WERI-Rb-1 (cell line): ENCODE results near the gene ABCG8.

Experiments
- DNase-seq: peaks from one replicate; pipeline ENCODE4 v3.0.0-alpha.2; 2020
- H3K27ac ChIP-seq: fragments of 250-450 bp; sonication (Bioruptor Pico); 2 replicates; pipeline ENCODE4 v1.5.1; 2020; ENCODE audit warnings: mild to moderate bottlenecking, moderate library complexity
- H3K27me3 ChIP-seq: fragments of 250-450 bp; sonication (Bioruptor Pico); 2 replicates; pipeline ENCODE4 v1.5.1; 2021; ENCODE audit warnings: mild to moderate bottlenecking, low read depth, moderate library complexity; ENCODE audit not compliant: insufficient read depth, severe bottlenecking
- H3K36me3 ChIP-seq: fragments of 250-450 bp; sonication (Bioruptor Pico); 2 replicates; pipeline ENCODE4 v1.5.1; 2020; ENCODE audit warnings: mild to moderate bottlenecking, moderate library complexity
- H3K4me3 ChIP-seq: 2 replicates; pipeline ENCODE4 v1.5.1; 2011; ENCODE audit warnings: low read depth, mild to moderate bottlenecking, control low read depth, low read length
- H3K9me3 ChIP-seq: fragments of 250-450 bp; sonication (Bioruptor Pico); 2 replicates; pipeline ENCODE4 v1.5.1; 2021; ENCODE audit warnings: mild to moderate bottlenecking, moderate library complexity; ENCODE audit not compliant: severe bottlenecking
- TF ChIP-seq, protein P1 (sequence below): IDR thresholded peaks from 2 replicates; pipeline ENCODE4 v1.5.1; 2011; ENCODE audit warnings: low read depth, mild to moderate bottlenecking, control low read depth, inconsistent platforms, low read length

Gene ABCG8

DNA sequence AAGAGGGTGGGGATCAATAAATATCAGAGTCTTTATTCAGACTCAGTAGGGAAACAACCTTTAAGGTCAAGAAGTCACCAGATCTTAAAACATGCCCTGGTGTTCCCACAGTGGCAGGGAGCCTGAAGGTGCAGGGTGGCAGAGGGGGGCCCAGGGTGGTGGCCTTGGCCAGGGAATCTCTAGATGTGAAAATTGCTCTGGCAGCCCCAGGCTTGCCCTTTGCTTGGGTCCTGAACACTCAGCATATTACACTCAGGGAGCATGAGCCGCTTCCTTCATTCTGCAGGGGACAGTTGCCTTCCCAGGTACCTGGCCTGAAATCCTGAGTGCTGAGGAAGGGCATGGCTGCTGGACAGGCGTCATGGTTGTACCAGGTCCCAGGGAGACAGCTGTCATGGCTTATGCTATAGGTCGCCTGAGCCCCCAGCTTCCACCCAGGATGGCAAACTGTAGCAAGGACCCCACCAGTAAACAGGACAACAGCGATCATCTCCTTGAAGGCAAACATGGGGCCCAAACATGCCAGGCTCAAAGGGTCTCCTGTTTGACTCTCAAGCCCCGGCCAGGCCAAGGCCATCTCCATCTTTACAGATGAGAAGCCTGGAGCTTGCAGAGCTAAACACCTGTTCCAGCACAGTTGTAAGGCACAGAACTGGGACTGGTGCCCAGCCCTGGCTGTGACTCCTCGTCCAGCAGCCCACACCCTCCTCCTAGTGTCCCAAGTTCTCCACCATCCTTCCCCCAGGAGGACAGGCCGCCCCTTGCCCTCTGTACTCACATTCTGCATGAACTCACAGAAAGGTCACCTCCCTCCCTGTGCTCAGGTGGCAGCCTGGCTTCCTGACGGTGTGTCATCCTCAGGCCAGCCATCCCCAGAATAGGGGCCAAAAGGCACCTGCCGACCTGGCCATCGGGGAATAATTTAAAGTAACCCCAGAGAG lies 14.6 kb downstream of the ABCG8 start:
- no peak for DNase-seq
- H3K27me3 ChIP-seq = peaks cover 17% of the 10 kb centered on the region
- TF ChIP-seq, protein P1, sequence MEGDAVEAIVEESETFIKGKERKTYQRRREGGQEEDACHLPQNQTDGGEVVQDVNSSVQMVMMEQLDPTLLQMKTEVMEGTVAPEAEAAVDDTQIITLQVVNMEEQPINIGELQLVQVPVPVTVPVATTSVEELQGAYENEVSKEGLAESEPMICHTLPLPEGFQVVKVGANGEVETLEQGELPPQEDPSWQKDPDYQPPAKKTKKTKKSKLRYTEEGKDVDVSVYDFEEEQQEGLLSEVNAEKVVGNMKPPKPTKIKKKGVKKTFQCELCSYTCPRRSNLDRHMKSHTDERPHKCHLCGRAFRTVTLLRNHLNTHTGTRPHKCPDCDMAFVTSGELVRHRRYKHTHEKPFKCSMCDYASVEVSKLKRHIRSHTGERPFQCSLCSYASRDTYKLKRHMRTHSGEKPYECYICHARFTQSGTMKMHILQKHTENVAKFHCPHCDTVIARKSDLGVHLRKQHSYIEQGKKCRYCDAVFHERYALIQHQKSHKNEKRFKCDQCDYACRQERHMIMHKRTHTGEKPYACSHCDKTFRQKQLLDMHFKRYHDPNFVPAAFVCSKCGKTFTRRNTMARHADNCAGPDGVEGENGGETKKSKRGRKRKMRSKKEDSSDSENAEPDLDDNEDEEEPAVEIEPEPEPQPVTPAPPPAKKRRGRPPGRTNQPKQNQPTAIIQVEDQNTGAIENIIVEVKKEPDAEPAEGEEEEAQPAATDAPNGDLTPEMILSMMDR = no peak
- no peaks in the 10 kb centered on the region for H3K36me3 ChIP-seq
- no peaks in the 10 kb centered on the region for H3K9me3 ChIP-seq
- H3K27ac ChIP-seq = no peak overlapping the region
- H3K4me3 ChIP-seq = no peak overlapping the region

DNA sequence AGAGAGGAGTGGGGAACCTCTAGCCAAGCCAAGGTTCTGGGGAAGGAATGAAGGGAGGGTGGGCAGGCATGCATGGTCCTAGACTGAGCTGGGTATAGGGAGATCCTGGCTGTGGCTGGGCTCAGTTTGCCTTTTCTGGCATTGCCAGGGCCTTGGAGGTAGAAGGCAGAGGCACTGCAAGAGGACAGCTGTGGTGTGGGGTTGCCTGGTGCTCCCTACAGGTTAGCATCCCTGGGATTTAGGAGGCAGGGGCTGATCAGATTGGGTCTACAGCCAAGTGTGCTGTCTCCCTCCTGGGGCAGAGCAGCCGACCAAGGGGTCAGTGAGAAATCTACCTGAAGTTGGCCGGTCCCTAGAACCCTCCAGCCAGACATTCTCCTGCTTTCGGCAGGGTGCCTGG lies 15.9 kb downstream of the ABCG8 start:
- Histone ChIP-seq H3K4me3 (no peak overlapping the region), H3K27me3 (peaks cover 20% of the 10 kb centered on the region), H3K36me3 (no peaks in the 10 kb centered on the region), H3K27ac (no peak overlapping the region), H3K9me3 (no peaks in the 10 kb centered on the region)
- no peak for DNase-seq
- TF ChIP-seq, protein P1 = no peak

DNA sequence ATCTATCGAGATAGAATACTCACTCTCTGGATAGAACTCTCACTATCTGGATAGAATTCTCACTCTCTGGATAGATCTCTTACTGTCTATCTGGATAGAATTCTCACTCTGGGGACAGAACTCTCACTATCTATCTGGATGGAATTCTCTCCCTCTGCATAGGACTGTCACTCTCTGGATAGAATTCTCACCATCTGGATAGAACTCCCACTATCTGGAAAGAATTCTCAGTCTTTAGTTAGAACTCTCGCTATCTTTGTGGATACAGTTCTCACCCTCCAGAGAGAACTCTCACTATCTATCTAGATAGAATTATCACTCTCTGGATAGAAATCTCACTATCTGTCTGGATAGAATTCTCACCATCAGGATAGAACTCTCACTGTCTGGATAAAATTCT lies 16.5 kb downstream of the ABCG8 start:
- no peaks in the 10 kb centered on the region for H3K9me3 ChIP-seq
- no peaks in the 10 kb centered on the region for H3K36me3 ChIP-seq
- no peak overlapping the region for H3K4me3 ChIP-seq
- DNase-seq = no peak
- H3K27me3 ChIP-seq = peaks cover 20% of the 10 kb centered on the region
- no peak overlapping the region for H3K27ac ChIP-seq
- TF ChIP-seq, protein P1 = no peak

DNA sequence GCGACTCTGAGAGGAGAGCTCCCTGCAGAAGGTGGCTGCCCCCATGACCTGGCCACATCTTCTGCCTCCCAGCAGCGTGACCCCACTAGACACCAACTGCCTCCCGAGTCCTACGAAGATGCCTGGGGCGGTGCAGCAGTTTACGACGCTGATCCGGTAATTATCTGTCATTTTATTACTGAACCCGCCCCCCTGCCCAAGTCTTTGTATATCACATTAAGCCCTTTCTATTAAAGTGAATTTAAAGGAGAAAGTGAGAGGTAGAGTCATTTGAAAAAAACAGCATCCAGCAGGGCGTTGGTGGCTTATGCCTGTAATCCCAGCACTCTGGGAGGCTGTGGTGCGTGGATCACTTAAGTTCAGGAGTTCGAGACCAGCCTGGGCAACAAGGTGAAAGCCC lies 33.4 kb downstream of the ABCG8 start:
- Histone ChIP-seq H3K27me3 (peaks cover 7% of the 10 kb centered on the region), H3K27ac (no peak overlapping the region), H3K4me3 (no peak overlapping the region), H3K36me3 (no peaks in the 10 kb centered on the region), H3K9me3 (no peaks in the 10 kb centered on the region)
- DNase-seq = no peak
- TF ChIP-seq, protein P1 = no peak

DNA sequence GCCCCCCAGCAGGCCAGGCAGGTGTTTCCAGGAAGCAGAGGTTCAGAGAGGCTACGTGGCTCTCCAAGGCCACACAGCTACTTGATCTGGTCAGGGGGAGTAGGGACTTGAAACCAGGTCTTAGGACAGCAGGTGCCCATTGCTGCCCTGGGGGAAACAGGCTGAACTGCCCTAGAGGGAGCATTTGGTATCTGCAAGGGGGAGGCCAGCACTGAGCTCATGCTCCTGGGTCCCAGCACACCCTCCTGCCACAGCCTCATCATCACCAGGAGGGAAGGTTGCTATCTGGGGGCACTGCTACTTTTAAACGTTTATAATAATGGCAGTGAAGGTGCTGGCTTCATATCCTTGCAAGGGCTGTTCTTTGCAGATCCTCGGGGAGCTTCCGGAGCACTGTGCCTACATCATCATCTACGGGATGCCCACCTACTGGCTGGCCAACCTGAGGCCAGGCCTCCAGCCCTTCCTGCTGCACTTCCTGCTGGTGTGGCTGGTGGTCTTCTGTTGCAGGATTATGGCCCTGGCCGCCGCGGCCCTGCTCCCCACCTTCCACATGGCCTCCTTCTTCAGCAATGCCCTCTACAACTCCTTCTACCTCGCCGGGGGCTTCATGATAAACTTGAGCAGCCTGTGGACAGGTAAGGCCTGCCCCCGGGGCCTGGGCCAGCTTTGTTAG lies 36.1 kb downstream of the ABCG8 start:
- no peak overlapping the region for H3K4me3 ChIP-seq
- H3K27me3 ChIP-seq = peaks cover 7% of the 10 kb centered on the region
- H3K27ac ChIP-seq = no peak overlapping the region
- DNase-seq = no peak
- no peaks in the 10 kb centered on the region for H3K36me3 ChIP-seq
- no peaks in the 10 kb centered on the region for H3K9me3 ChIP-seq
- TF ChIP-seq, protein P1 = no peak
